AG10803 (cell line): Measurements from ENCODE around the gene TGM1.

Source experiments
- DNase-seq: peaks from one replicate; pipeline ENCODE4 v3.0.0; 2010; ENCODE audit warnings: low read depth
- H3K4me3 ChIP-seq: 2 replicates; pipeline ENCODE4 v1.5.1; 2011; ENCODE audit warnings: mild to moderate bottlenecking, low read length, control low read depth
- TF ChIP-seq, protein P1 (sequence below): conservative IDR thresholded peaks from 2 replicates; pipeline ENCODE4 v1.5.1; 2011; ENCODE audit warnings: mild to moderate bottlenecking, low read length, control low read depth, inconsistent platforms

Gene TGM1

DNA sequence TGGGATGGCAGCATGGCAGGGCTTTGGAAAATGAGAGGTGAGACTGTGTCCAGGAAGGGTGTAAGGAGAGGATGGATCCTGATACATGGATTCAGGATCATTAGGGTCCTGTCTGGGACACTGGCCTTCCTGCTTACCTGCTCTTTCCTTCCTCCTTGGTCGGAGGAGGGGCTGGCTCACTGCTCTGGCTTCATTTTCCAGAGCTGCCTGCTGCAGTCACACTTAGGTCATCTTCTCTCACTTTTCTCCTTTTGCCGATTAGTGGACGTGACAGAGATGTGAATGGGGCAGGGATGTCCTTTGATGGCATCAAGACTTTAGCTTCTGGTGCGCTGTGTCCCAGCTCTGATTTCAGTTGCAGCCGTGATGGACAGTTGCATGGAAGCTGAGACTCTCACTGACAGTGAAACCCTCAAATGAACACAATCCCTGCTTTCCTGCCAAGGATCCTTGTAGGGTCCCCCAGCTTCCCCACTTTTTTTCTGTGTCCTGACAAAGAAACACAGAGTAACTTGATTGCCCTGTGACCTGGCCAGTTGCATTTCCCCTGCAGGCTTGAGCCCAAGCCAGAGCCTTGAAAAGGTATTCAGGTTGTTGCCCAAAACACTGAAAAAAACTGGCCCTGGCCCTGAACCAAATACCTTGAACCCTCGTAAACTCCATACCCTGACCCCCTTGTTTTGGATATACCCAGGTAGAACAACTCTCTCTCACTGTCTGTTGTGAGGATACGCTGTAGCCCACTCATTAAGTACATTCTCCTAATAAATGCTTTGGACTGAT lies 45.6 kb upstream of the TGM1 start:
- no peak for DNase-seq
- H3K4me3 ChIP-seq: no peak overlapping the region
- TF ChIP-seq, protein P1, sequence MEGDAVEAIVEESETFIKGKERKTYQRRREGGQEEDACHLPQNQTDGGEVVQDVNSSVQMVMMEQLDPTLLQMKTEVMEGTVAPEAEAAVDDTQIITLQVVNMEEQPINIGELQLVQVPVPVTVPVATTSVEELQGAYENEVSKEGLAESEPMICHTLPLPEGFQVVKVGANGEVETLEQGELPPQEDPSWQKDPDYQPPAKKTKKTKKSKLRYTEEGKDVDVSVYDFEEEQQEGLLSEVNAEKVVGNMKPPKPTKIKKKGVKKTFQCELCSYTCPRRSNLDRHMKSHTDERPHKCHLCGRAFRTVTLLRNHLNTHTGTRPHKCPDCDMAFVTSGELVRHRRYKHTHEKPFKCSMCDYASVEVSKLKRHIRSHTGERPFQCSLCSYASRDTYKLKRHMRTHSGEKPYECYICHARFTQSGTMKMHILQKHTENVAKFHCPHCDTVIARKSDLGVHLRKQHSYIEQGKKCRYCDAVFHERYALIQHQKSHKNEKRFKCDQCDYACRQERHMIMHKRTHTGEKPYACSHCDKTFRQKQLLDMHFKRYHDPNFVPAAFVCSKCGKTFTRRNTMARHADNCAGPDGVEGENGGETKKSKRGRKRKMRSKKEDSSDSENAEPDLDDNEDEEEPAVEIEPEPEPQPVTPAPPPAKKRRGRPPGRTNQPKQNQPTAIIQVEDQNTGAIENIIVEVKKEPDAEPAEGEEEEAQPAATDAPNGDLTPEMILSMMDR: no peak

DNA sequence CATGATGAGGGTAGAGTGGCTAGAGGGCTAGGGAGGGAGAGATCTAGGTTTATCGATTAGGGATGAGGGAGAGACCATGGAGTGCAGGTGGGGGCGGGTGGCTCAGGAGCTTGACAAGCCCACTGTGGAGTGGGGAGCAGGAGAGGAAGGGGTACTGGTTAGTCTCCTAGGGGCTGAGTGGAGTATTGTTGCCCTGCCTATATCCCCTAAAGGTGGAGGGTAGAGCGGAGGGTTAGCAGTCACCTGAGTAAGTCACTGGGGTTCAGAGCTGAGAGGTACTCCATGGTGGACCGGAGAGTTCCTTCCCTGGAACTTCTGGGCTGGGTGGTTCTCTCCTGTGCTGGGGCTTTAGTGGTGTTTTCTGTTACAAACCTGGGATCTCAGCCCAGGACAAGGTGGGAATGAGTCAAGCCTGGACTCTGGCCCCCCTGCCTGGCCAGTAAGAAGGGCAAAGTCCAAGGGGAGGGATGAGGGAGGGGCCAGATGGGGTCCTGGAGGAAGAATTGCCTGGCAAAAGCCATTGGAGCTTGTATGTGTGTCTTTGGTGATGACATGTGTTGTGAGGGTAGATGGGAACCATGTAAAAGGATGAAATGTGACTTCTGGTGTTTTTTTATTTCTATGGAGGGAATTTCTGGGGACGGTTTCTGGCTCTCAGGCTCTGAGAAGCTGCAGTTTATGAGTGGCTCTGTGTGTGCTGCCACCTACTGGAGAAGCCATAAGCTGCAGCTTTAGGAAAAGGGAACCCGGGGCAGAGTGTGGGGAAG lies 44.8 kb upstream of the TGM1 start, which contains the start of gene CIDEB:
CIDEB (minus strand) TSS at position 403 of the 767 bp plus-strand sequence; CDS start at position 284, 119 bp downstream.
- no peak within 1 kb of the TSS for H3K4me3 ChIP-seq
- TF ChIP-seq, protein P1: peak; percentile 94
- peak; percentile 51 for DNase-seq

DNA sequence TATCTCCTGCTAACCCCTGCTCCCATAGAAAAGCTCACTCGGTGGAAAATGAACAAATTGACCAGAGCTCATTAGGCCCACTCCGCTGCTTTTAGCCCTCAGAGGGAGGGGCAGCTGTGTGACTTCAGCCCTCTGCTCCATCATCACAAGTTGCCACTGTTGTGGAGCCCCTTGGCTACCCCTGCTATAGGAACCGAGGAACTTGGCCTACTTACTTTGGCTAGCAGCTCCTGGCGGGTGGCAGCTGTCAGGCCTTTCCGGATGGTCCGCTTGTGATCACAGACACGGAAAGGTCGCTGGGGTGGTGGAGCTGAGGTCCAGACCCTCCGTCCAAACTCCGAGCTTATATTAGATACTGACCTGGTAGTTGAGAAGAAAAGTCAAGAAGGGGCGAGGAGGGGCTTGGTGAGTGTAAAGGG lies 44.2 kb upstream of the TGM1 start:
- TF ChIP-seq, protein P1: no peak
- no peak overlapping the region for H3K4me3 ChIP-seq
- no peak for DNase-seq

DNA sequence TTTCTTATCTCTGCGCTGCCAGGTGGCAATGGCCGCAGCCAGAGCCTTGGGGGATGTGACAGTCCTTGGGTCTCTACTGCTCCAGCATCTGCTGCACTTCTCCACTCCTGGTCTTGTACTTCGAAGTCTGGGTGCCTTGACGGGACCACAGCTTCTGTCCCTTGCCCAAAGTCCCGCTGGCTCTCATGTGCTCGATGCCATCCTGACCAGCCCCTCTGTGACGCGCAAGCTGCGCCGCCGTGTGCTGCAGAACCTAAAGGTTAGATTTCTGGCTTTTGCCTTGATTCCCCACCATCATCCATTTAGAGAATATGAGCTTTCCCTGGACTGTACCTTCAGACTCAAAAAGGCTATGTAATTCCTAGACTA lies 41.0 kb upstream of the TGM1 start:
- DNase-seq: no peak
- TF ChIP-seq, protein P1: no peak

GRCh38 chr14:24300326-24300980 lies 37.5 kb upstream of the TGM1 start:
- H3K4me3 ChIP-seq: peak overlapping the region; percentile 99
- TF ChIP-seq, protein P1: no peak
- no peak for DNase-seq

More for the DNA sequence above, 41.0 kb upstream of the TGM1 start:
- H3K4me3 ChIP-seq: no peak overlapping the region

- DNase-seq: peak; percentile 79
- TF ChIP-seq, protein P1: no peak
- H3K4me3 ChIP-seq: peak within 1 kb of the TSS; percentile 99
Measured at GRCh38 chr14:24299255-24300191, 36.5 kb upstream of the TGM1 start, which contains the start of the genes DHRS1 and NOP9. DHRS1 (minus strand) TSS chr14:24299780; CDS start chr14:24299106, 674 bp downstream. NOP9 (plus strand) TSS chr14:24299850; CDS start chr14:24299955, 105 bp downstream.
